HEK293 (cell line): ENCODE data around the gene RNASE8.

Source experiments
- GFI1B ChIP-seq: fragments of 450-650 bp; formaldehyde crosslinking; IDR thresholded peaks from 2 replicates; pipeline ENCODE4 v1.5.1; 2016; ENCODE audit warnings: missing biosample characterization, missing genetic modification characterization
- OSR2 ChIP-seq: fragments of 450-650 bp; formaldehyde crosslinking; IDR thresholded peaks from 2 replicates; pipeline ENCODE4 v1.5.1; 2016; ENCODE audit warnings: missing biosample characterization, missing genetic modification characterization
- SALL2 ChIP-seq: fragments of 450-650 bp; formaldehyde crosslinking; IDR thresholded peaks from 2 replicates; pipeline ENCODE4 v1.5.0; 2017; ENCODE audit warnings: missing biosample characterization, mild to moderate bottlenecking, missing genetic modification characterization, borderline replicate concordance
- SCRT2 ChIP-seq: fragments of 450-650 bp; formaldehyde crosslinking; IDR thresholded peaks from 2 replicates; pipeline ENCODE4 v1.5.1; 2016; ENCODE audit warnings: missing biosample characterization, missing genetic modification characterization
- TRIM28 ChIP-seq: IDR thresholded peaks from 2 replicates; pipeline ENCODE4 v1.6.1; 2011; ENCODE audit warnings: low read length, control low read depth, borderline replicate concordance
- YY1 ChIP-seq: fragments of 450-650 bp; formaldehyde crosslinking; IDR thresholded peaks from 2 replicates; pipeline ENCODE4 v1.5.1; 2018; ENCODE audit warnings: missing biosample characterization, missing genetic modification characterization
- ZNF133 ChIP-seq: fragments of 450-650 bp; formaldehyde crosslinking; IDR thresholded peaks from 2 replicates; pipeline ENCODE4 v1.5.1; 2016; ENCODE audit warnings: missing biosample characterization, missing genetic modification characterization
- ZNF16 ChIP-seq: fragments of 450-650 bp; formaldehyde crosslinking; IDR thresholded peaks from 2 replicates; pipeline ENCODE4 v1.5.1; 2016; ENCODE audit warnings: low read depth, missing biosample characterization, missing genetic modification characterization
- ZNF2 ChIP-seq: fragments of 450-650 bp; formaldehyde crosslinking; IDR thresholded peaks from 2 replicates; pipeline ENCODE4 v1.5.1; 2016; ENCODE audit warnings: missing biosample characterization, missing genetic modification characterization
- ZNF214 ChIP-seq: fragments of 450-650 bp; formaldehyde crosslinking; IDR thresholded peaks from 2 replicates; pipeline ENCODE4 v1.5.1; 2017; ENCODE audit warnings: missing biosample characterization, mild to moderate bottlenecking, missing genetic modification characterization, borderline replicate concordance
- ZNF366 ChIP-seq: fragments of 450-650 bp; formaldehyde crosslinking; conservative IDR thresholded peaks from 2 replicates; pipeline ENCODE4 v1.5.1; 2016; ENCODE audit warnings: missing biosample characterization, missing genetic modification characterization
- ZNF423 ChIP-seq: fragments of 450-650 bp; formaldehyde crosslinking; IDR thresholded peaks from 2 replicates; pipeline ENCODE4 v1.5.1; 2016; ENCODE audit warnings: missing biosample characterization, missing genetic modification characterization
- ZNF510 ChIP-seq: fragments of 450-650 bp; formaldehyde crosslinking; IDR thresholded peaks from 2 replicates; pipeline ENCODE4 v1.5.1; 2018; ENCODE audit warnings: mild to moderate bottlenecking, missing genetic modification characterization, missing biosample characterization; ENCODE audit not compliant: insufficient replicate concordance
- ZNF561 ChIP-seq: fragments of 450-650 bp; IDR thresholded peaks from 2 replicates; pipeline ENCODE4 v1.5.1; 2018; ENCODE audit warnings: missing biosample characterization, missing genetic modification characterization, borderline replicate concordance
- ZNF596 ChIP-seq: fragments of 450-650 bp; IDR thresholded peaks from 2 replicates; pipeline ENCODE4 v1.5.0; 2018; ENCODE audit warnings: missing biosample characterization, mild to moderate bottlenecking, missing genetic modification characterization, moderate library complexity
- ZNF629 ChIP-seq: fragments of 450-650 bp; formaldehyde crosslinking; IDR thresholded peaks from 2 replicates; pipeline ENCODE4 v1.5.1; 2017; ENCODE audit warnings: missing biosample characterization, missing genetic modification characterization
- ZNF76 ChIP-seq: fragments of 450-650 bp; formaldehyde crosslinking; IDR thresholded peaks from 2 replicates; pipeline ENCODE4; 2016; ENCODE audit warnings: low read depth, missing biosample characterization, missing genetic modification characterization, borderline replicate concordance
- ZNF776 ChIP-seq: fragments of 450-650 bp; formaldehyde crosslinking; IDR thresholded peaks from 2 replicates; pipeline ENCODE4 v1.5.0; 2017; ENCODE audit warnings: missing biosample characterization, missing genetic modification characterization, borderline replicate concordance
- ZNF785 ChIP-seq: fragments of 450-650 bp; formaldehyde crosslinking; IDR thresholded peaks from 2 replicates; pipeline ENCODE4 v1.5.1; 2016; ENCODE audit warnings: missing biosample characterization, missing genetic modification characterization
- TF ChIP-seq, protein P1 (sequence below): fragments of 450-650 bp; formaldehyde crosslinking; IDR thresholded peaks from 2 replicates; pipeline ENCODE4 v1.5.1; 2016; ENCODE audit warnings: missing biosample characterization, missing genetic modification characterization
- TF ChIP-seq, protein P2 (sequence below): fragments of 450-650 bp; formaldehyde crosslinking; IDR thresholded peaks from 2 replicates; pipeline ENCODE4 v1.5.1; 2017; ENCODE audit warnings: missing biosample characterization, missing genetic modification characterization
- TF ChIP-seq, protein P3 (sequence below): fragments of 450-650 bp; formaldehyde crosslinking; IDR thresholded peaks from 2 replicates; pipeline ENCODE4 v1.5.1; 2016; ENCODE audit warnings: missing biosample characterization, missing genetic modification characterization
- TF ChIP-seq, protein P4 (sequence below): fragments of 450-650 bp; formaldehyde crosslinking; IDR thresholded peaks from 2 replicates; pipeline ENCODE4 v1.5.1; 2017; ENCODE audit warnings: missing biosample characterization, missing genetic modification characterization
- TF ChIP-seq, protein P5 (sequence below): fragments of 450-650 bp; formaldehyde crosslinking; IDR thresholded peaks from 2 replicates; pipeline ENCODE4 v1.5.1; 2016; ENCODE audit warnings: missing biosample characterization, missing genetic modification characterization
- TF ChIP-seq, protein P6 (sequence below): fragments of 450-650 bp; formaldehyde crosslinking; conservative IDR thresholded peaks from 2 replicates; pipeline ENCODE4 v1.5.1; 2016; ENCODE audit warnings: low read depth, missing biosample characterization, missing genetic modification characterization
- TF ChIP-seq, protein P7 (sequence below): sonication (generic); formaldehyde crosslinking; IDR thresholded peaks from 2 replicates; pipeline ENCODE4 v1.8.1; 2022; ENCODE audit warnings: mild to moderate bottlenecking, moderate library complexity, missing genetic modification reagents

RNASE8 gene

DNA sequence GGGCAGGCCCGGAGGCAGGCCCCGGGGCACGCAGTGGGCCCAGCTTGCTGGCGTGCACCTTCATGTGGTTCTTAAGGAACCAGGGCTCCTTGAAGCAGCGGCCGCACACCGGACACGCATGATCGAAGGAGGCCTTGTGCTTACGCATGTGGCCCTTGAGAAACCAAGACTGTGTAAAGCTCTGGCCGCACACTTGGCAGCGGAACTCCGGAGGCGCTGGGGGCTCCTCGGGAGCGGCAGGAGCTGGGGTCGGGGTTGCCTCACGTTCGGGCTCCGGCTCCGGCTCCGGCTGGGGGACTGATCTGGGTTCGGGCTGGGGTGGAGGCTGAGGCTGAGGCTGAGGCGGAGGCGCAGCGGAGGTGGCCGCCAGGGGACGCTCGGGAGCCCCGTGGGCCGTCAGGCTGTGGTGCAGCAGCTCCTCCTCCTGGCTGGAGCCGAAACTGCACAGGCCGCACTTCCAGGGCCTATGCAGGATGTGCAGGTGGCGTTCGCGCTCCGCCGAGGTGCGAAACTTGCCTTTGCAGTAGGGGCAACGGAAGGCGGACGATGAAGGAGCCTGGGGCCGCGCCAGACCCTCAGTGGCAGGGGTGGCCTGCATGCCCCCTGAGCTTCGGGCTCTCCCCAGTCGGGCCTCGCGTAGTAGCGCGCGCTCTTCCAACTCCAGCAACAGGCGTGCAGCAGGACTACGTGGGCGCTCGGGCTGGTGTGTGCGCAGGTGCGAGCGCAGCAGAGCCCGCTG is 34.8 kb downstream of the RNASE8 start (continued):
- TF ChIP-seq, protein P1, sequence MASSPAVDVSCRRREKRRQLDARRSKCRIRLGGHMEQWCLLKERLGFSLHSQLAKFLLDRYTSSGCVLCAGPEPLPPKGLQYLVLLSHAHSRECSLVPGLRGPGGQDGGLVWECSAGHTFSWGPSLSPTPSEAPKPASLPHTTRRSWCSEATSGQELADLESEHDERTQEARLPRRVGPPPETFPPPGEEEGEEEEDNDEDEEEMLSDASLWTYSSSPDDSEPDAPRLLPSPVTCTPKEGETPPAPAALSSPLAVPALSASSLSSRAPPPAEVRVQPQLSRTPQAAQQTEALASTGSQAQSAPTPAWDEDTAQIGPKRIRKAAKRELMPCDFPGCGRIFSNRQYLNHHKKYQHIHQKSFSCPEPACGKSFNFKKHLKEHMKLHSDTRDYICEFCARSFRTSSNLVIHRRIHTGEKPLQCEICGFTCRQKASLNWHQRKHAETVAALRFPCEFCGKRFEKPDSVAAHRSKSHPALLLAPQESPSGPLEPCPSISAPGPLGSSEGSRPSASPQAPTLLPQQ (tag by site-specific recombination): 0 out of 2 replicates have a peak, but pooled peaks have one; percentile 36
- TF ChIP-seq OSR2 (tag by site-specific recombination) (no peak), SCRT2 (peak; percentile 83), ZNF76 (tag by site-specific recombination) (0 out of 2 replicates have a peak, but pooled peaks have one; percentile 21), ZNF510 (no peak), ZNF785 (tag by site-specific recombination) (no peak), ZNF133 (no peak), ZNF596 (tag by site-specific recombination) (no peak), YY1 (tag by site-specific recombination) (peak; percentile 46; the same call in 1 of the 2 replicates), ZNF16 (tag by site-specific recombination) (no peak), ZNF214 (tag by site-specific recombination) (no peak), ZNF776 (tag by site-specific recombination) (no peak), ZNF629 (tag by site-specific recombination) (no peak), ZNF561 (tag by site-specific recombination) (no peak), ZNF423 (tag by site-specific recombination) (no peak), SALL2 (tag by site-specific recombination) (no peak), ZNF366 (tag by site-specific recombination) (no peak), ZNF2 (tag by site-specific recombination) (peak; percentile 87), TRIM28 (no peak), GFI1B (tag by site-specific recombination) (no peak)
- TF ChIP-seq, protein P2, sequence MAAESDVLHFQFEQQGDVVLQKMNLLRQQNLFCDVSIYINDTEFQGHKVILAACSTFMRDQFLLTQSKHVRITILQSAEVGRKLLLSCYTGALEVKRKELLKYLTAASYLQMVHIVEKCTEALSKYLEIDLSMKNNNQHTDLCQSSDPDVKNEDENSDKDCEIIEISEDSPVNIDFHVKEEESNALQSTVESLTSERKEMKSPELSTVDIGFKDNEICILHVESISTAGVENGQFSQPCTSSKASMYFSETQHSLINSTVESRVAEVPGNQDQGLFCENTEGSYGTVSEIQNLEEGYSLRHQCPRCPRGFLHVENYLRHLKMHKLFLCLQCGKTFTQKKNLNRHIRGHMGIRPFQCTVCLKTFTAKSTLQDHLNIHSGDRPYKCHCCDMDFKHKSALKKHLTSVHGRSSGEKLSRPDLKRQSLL (tag by site-specific recombination): peak; percentile 89
- TF ChIP-seq, protein P3, sequence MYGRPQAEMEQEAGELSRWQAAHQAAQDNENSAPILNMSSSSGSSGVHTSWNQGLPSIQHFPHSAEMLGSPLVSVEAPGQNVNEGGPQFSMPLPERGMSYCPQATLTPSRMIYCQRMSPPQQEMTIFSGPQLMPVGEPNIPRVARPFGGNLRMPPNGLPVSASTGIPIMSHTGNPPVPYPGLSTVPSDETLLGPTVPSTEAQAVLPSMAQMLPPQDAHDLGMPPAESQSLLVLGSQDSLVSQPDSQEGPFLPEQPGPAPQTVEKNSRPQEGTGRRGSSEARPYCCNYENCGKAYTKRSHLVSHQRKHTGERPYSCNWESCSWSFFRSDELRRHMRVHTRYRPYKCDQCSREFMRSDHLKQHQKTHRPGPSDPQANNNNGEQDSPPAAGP (tag by site-specific recombination): peak; percentile 79
- TF ChIP-seq, protein P4, sequence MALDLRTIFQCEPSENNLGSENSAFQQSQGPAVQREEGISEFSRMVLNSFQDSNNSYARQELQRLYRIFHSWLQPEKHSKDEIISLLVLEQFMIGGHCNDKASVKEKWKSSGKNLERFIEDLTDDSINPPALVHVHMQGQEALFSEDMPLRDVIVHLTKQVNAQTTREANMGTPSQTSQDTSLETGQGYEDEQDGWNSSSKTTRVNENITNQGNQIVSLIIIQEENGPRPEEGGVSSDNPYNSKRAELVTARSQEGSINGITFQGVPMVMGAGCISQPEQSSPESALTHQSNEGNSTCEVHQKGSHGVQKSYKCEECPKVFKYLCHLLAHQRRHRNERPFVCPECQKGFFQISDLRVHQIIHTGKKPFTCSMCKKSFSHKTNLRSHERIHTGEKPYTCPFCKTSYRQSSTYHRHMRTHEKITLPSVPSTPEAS (tag by site-specific recombination): peak; percentile 61; the same call in 1 of the 2 replicates
- TF ChIP-seq, protein P5, sequence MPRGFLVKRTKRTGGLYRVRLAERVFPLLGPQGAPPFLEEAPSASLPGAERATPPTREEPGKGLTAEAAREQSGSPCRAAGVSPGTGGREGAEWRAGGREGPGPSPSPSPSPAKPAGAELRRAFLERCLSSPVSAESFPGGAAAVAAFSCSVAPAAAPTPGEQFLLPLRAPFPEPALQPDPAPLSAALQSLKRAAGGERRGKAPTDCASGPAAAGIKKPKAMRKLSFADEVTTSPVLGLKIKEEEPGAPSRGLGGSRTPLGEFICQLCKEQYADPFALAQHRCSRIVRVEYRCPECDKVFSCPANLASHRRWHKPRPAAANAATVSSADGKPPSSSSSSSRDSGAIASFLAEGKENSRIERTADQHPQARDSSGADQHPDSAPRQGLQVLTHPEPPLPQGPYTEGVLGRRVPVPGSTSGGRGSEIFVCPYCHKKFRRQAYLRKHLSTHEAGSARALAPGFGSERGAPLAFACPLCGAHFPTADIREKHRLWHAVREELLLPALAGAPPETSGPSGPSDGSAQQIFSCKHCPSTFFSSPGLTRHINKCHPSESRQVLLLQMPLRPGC (tag by site-specific recombination): no peak; the same call in 1 of the 2 replicates
- TF ChIP-seq, protein P6, sequence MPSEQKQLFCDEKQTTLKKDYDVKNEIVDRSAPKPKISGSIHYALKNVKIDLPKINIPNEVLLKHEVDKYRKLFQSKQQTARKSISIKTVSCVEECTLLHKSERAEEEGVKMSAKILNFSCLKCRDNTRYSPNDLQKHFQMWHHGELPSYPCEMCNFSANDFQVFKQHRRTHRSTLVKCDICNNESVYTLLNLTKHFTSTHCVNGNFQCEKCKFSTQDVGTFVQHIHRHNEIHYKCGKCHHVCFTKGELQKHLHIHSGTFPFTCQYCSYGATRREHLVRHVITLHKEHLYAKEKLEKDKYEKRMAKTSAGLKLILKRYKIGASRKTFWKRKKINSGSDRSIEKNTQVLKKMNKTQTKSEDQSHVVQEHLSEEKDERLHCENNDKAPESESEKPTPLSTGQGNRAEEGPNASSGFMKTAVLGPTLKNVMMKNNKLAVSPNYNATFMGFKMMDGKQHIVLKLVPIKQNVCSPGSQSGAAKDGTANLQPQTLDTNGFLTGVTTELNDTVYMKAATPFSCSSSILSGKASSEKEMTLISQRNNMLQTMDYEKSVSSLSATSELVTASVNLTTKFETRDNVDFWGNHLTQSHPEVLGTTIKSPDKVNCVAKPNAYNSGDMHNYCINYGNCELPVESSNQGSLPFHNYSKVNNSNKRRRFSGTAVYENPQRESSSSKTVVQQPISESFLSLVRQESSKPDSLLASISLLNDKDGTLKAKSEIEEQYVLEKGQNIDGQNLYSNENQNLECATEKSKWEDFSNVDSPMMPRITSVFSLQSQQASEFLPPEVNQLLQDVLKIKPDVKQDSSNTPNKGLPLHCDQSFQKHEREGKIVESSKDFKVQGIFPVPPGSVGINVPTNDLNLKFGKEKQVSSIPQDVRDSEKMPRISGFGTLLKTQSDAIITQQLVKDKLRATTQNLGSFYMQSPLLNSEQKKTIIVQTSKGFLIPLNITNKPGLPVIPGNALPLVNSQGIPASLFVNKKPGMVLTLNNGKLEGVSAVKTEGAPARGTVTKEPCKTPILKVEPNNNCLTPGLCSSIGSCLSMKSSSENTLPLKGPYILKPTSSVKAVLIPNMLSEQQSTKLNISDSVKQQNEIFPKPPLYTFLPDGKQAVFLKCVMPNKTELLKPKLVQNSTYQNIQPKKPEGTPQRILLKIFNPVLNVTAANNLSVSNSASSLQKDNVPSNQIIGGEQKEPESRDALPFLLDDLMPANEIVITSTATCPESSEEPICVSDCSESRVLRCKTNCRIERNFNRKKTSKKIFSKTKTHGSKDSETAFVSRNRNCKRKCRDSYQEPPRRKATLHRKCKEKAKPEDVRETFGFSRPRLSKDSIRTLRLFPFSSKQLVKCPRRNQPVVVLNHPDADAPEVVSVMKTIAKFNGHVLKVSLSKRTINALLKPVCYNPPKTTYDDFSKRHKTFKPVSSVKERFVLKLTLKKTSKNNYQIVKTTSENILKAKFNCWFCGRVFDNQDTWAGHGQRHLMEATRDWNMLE (tag by site-specific recombination): no peak
- TF ChIP-seq, protein P7, sequence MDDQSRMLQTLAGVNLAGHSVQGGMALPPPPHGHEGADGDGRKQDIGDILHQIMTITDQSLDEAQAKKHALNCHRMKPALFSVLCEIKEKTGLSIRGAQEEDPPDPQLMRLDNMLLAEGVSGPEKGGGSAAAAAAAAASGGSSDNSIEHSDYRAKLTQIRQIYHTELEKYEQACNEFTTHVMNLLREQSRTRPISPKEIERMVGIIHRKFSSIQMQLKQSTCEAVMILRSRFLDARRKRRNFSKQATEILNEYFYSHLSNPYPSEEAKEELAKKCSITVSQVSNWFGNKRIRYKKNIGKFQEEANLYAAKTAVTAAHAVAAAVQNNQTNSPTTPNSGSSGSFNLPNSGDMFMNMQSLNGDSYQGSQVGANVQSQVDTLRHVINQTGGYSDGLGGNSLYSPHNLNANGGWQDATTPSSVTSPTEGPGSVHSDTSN (CRISPR knock-in tag): 0 out of 2 replicates have a peak, but pooled peaks have one; percentile 55
